Mesenteric fat pad (tissue), 1 donor: ENCODE measurements around the gene PDE2A. TPM values are rescaled to one million over a fixed set of nuclear protein-coding genes. Genes with fewer than 3 reads are reported as not detected.

Experiments used
- DNase-seq: peaks from one replicate; pipeline ENCODE4 v3.0.0-alpha.2; 2020; ENCODE audit warnings: low spot score
- total RNA-seq: library from RNA; stranded (reverse); fragmentation: NEBNext Ultra II Directional; extraction: Animal tissue kit (Norgen Biotek cat#: 25700); gene quantifications from one replicate; pipeline ENCODE4 v1.2.1, GENCODE V29; 2021
- donor health status: DM: yes; HTN: yes; CAD: no.

The PDE2A gene
- total RNA-seq, 1 donor from 2014 or later, result 125 TPM

DNA sequence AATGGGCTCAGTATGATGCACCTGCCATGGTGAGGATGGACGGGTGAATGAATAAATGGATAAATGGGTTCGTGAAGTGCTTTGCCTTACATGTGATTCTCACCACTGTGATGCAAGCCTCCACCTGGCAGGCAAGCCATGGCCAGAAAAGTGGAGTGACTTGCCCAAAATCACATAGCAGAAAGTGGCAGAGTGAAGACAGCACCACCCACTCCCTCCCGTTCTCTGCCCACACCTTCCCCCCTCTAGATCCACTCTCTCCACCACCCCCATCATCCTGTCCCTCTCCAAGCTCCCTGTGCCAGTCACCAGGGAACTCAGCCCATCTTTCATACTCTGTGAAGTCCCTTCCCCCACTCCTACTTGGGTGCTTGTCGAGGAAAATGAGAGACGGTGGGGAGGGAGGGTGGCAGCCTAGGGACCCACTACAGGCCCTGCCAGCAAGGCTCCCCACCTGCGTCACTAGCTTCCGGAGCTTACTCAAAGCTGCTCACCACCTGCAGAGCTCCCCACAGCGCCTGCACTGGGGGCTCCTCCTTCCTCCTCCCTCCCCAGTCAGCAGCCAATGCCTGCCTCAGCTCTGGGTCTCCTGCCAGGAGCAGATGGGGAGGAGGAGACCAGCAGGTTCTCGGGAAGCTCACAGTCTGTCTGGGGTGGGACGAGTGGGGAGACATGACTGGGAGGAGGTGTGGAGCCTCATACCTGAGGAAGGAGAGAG, 82.3 kb downstream of the PDE2A start:
- DNase-seq, result no peak

DNA sequence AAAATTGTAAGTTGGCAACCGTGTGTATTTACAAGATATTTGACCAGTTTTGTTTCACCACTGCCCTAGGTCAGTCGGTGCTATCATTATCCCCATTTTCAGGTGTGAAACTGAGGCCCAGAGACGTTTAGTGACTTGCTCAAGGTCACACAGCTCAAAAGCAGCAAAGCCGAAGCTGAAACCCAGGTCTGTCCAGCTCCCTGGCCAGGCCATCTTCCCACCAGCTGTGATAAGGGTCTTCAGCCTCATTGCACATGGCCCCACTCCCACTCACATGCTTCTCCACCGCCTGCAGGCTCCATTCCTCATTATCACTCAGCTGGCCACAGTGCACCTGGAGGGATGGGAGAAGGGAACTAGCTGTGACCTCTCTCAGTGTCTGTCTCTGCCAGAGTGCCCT, 83.2 kb downstream of the PDE2A start:
- no peak for DNase-seq

DNA sequence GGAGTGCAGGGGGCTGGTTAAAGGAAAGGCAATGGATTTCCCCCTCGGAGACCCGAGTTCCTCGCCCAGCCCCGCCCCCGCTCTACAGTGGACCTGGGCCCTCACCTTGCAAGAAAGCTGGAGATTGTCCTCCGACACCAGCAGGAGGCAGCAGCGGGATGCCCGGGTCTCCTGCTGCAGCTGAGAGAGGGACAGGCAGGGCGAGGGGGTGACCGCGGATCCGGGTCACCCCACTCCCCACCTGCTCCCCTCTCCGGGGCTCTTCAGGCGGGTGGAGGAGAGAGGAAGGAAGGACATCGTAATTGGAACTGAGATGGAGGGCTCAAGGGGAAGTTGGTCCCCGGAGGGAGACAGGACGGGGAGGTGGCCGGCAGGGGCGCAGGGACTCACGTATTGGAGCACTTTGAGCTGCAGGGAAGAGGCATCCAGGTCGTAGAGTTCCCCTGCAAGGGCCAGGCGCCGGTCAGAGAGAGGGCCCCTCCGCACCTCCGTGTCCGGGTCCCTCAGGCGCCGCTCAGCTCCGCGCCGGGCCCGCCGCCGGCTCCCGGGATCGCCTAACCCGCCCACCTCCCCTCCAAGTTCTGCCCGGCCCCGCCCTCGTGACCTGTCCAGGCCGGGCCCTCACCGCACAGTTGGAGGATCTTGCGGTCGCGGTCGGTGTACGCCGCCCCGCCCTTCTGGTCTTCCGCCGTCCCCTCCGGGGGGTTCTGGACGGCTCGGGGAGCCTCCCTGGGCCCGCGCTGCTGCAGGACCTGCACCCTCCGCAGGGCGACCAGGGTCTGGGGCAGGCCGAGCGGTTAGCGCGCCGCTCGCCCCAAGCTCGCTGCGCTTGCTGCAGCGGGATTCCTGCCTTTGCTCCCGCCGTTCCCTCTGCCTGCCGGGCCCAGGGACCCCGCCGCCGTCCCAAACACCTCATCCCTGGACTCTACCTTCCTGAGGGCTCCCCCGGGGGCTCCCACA, 84.1 kb downstream of the PDE2A start:
- DNase-seq, result no peak

DNA sequence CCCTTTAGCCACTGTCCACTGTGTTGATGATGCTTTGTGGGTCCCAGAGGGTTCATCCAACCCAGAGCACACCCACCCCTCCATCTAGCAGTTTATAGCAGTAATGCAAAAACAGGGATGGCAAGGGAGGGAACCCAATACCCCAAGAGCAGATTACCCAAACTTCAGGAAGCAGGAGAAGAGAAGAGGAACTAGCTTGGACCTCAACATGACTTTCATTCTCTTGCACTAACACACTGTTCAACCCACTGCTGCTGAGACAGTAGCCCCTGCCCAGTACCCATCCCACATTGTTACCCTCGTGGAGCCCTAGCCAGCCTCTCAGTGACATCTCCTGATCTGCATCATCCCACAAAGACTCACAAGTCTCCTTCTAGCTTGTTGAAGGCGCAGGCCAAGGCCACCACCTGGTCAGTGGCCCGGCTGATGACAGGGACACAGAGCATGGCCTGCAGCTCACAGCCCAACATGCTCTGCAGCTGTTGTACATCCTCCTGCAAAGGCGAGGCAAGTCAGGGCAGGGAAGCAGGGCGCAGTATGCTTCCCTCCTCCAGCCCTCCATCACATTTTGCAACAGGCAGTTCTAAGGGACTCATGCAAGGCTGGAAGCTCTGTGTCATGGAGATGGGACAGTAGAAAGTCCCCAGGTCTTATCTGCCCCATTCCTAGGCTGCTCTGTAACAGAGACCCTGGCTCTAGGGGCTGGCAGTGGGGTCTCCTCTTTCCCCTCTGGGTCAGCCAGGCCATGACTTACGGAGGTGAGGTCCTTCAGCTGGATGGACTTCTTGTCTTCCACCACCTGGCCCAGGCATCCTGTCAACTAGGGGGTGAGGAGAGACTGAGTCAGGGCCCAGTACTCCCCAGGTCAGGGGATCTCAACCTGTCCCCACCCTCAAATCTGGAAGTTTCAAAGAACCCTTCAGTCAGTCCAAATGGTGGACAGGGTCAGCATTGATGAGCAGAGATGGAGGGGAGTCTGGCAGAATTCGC, 85.5 kb downstream of the PDE2A start:
- no peak for DNase-seq

DNA sequence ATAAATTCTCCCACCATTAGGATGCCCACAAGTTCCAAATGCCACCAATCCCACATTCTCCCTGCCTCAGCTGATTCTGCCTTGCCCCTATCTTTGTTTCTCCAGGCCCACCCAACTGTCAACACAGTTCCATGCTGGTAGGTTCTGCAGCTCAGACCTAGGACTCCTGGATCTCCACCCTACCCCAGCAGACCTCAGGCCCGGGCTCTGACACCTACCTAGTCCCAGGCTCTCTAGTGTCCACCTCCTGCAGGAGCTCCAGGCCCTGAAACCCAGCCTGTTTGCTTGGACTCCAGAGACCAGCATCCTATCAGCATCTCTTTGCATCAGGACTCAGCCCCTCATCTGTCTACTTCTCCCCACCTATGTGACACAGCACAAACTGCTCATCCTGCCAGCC, 86.5 kb downstream of the PDE2A start:
- no peak for DNase-seq

DNA sequence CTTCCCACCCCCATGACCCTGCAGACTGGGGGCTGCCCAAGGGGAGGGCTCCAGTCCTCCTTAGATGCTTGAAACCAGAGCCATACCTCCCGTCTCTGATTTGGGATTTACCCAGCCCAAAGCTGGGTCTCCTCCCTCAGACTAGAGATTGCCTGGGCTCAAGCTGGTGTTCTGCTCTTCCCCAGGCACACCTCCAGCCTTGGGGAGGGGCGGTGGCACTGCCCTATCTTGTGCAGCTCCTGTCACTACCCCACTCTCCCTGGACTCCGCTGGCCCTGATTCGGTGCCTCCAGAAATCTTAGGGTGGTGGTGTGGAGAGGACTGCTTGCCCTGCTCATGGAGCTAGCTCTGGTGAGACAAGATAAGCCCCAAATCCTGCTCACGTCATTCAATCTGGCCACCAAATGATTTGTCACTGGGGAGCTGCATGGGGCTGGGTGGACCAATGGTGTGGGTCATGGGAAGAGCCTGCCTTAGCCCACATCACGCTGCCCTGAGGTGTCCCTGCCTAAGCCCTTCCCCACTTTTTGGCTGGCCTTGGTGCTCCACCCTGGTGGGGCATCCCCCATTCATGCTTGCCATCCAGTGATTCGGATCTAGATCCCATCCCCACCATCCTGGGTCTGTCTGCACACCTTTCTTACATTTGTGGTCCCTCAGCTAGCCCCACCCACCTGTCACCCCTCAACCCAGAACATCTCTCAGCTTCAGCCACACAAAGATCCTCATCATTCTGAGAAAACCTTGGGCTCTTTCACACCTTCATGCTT, 87.7 kb downstream of the PDE2A start:
- DNase-seq, result no peak

DNA sequence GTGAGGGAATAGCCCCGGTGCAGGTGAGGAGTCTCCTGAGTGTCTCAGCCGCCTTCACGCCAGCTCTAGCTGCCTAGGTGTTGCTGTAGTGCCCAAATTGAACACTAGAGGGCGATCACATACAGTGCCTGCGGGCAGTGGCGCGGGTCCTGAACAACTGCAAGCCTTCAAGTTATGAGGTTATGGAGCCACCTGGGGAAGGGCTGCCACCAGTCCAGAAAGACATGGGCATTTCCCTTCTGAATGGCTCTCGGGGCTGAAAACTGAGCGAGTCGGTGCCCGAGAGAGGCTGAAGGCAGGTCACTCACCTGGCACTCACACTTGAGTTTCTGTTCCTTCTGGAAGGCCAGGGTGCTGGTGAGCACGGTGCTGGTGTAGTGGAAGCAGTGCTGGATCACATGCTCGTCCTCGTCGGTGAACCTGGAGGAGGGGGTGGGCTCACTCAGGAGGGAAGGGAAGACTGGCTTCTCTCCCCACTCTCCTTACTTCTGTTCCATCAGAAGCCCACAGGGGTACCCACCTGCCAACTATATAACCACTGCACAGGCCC, 88.4 kb downstream of the PDE2A start:
- DNase-seq, result no peak

DNA sequence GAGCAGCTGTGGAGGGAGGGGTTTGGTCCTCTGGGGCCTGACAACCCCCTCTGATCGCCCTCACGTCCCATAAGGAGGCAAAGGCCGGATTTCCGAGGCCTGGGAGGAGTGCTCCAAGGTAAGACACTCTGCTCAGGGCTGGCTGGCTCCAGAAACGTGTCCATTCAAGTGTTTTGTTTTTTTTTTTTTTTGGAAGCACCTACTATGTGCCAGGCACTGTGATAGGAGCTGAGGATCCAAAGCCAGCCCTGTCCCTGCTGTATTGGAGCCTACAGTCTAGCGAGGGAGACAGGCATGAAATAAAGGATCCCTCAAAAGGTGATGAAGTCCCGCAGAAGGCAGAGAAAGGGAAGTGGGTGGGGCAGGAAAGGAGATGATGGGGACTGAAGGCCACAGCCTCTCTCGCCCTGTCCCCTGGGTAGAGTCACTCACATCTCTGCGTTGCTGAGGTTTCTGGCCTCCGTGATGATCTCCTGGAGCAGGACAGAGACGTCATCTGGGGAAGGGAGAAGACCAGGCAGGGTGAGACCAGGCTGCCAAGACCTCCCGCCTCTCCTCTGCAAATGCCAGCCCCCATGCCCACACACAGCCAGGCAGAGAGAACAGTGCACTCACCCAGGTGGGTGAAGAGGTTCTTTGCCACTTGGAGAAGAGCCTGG, 89.2 kb downstream of the PDE2A start:
- no peak for DNase-seq

DNA sequence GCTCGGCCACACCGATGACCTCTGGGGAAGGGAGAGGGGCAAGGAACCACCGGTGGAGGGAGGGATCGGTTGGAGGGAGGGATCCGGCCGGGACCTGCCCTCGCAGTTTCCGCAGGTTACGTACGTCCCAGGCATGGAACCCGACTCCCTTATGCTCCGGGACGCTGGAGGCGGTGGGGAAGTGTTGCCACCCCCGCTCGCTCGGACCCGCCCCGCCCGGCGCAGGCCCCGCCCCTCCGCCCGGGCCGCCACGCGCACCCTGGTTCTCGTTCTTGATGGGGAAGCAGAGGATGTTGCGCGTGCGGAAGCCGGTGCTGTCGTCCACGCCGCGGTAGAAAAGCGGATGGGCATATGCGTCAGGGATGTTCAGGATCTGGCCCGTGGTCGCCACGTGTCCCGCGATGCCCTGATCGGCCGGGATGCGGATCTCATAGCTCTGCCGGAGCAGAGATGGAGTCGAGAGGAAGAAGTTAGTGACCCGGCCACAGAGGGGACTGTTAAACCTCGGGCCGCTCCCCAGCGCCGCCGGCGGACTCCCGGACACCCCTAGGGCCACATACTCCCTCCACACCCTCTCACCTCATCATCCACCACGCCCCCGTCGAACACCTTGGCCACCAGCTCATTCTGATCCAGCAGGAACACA, 89.8 kb downstream of the PDE2A start:
- no peak for DNase-seq

DNA sequence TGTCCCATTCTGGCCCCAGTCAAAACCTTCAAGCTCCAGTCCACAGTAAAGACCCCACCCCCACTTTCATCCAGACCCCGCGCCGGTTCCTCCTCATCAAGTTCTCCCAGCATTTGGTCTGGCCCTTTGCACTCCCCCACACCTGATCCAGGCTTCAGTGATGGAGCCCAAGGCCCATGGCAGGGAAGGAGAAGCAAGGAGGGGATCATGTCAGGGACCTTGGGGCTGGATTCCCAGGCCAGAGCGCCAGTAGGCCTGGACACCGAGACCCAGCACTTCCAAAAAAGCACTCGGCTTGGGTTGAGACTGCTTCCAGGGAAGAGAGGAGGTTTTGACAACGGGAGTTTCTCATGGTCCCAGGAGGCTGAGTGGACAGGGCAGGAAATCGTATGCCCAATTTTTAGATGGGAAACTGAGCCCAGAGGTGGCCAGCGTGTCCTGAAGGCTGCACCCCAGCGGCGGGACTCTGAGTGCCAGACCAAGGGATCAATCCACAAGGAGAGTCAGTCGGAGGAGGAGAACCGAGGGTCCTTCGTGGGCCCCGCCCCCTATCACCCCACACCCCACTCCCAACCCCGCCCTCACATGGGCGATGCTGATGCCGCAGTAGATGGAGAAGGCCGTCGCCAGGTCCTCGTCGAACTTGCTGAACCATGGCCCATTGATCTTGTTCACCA, 90.5 kb downstream of the PDE2A start:
- no peak for DNase-seq

DNA sequence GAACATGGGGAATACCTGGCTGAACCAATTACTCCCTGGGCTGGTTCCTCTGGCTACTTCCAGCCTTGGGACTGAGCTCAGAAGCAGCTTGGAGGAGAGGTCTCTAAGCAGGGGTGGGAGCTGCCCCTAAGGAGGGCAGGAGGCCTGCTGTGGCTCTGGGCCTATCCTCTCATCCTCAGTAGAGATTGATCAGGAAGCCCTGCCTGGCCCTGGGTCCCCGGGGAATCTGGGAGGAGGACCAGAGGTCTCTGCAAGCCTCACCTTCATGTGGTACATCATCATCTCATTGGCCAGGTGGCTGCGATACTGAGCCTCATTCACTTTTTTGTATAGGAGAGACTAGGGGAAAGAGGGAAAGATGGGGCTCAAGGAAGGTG, 91.1 kb downstream of the PDE2A start:
- no peak for DNase-seq

DNA sequence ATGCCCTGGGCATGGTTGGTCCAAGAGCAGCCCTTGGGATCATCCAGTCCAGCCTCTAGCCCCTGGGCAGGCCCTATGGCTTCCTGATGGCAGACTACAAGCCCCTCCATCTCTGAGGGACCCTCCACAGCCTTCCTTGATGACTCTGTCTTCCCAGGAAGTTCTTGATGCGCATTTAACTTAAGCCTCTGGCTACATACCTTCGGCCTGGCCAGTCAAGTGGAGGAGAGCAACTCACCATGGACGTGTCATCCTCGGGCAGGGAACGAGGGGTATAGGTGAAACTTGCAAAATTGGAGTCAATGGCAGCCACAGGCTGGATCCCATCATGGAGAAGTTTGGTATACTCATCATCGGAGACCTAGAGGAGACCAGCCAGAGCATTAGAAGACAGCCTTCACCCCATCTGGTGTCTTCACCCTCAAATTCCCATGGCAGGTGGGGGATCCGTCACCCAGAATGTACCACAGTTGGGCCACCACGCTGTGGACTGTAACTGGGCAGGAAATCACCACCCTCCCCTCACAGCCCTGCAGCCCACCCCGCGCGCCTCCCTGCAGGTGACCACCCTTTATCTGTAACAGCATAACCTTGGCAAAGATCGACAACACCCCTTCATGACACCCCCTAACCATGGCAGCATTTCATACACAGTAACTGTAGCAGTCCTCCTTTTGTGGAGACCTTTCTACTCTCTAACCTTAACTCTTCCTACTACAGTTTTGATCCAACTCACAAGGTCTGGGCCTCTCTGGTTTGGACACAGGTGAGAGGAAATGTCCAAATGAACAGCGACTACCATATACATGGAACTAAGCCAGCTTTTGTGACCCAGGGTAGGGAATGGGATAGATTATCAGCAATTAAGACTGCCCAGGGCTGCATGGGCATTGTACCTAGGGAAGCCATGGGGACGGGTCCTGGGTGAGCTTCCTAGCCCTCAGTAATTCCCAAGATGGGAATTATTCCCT, 91.7 kb downstream of the PDE2A start:
- DNase-seq, result no peak

DNA sequence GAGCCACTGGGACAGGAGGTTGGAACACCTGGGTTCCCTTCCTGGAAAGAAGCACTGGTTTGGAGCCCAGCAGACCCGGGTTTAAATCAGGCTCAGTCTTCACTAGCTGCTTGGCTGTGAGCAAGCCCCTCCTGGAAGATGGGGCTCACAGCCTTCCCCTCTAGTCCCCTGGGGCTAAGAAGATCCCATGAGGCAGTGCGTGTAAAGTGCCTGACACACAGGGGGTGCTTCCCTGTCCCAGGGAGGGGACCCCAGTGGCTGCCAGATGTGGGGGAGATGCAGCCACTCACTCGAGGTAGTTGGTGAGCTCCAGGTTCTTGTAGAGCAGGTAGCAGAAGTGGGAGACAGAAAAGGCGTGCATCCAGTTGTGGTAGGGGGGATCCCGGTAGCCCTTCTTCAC, 93.2 kb downstream of the PDE2A start:
- no peak for DNase-seq

DNA sequence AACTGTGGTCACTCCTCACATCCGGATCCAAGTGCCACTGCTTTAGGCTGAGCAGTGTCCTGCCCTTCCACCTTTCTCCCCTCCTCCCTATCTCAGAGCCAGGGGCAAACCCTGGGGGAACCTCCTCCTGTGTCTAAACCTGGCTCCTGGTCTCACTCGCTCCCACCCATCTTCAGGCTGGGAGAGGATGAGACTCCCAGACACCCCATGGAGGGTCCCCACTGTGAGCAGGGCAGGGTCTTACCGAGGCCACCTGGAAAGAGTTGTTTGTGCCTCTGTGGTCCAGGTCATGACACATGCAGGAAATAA, 93.6 kb downstream of the PDE2A start:
- DNase-seq, result no peak

DNA sequence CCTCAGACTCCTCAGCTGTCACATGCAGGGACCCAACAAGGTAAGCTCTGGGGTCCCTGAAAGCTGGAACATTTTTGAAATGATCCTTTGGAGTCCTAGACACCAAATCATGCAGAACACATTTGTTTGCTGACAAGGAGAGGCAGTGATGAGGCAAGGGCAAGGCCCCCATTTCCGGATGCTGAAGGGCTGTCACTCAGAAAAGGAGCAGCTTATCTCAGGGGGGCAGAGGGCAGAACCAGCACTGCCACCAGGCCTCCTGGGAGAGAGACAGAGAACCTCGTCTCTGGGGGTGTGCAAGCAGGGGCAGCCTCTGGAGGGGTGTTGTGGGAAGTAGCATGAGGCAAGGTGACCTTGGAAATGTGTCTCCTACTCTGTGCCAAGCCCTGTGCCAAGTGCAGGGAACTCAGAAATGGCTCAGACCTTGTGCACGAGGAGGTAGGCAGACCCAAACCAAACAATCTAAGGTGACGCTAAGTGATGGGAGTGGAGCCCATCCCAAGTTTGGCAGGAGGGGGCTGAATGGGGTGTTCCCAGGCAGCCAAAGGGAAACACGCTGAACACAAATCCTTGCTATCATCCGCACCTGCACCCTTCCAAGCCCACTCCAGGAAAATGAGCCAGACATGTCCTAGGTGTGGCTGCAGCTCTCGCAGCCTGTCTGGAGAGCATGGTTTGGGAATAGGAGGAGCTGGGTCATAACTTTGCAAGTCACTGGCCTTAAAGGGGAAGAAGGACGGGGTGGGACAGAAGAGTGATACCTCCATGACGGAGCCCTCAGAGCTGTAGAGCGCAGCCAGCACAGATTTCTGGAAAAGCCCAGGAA, 94.2 kb downstream of the PDE2A start:
- DNase-seq, result peak; percentile 59

DNA sequence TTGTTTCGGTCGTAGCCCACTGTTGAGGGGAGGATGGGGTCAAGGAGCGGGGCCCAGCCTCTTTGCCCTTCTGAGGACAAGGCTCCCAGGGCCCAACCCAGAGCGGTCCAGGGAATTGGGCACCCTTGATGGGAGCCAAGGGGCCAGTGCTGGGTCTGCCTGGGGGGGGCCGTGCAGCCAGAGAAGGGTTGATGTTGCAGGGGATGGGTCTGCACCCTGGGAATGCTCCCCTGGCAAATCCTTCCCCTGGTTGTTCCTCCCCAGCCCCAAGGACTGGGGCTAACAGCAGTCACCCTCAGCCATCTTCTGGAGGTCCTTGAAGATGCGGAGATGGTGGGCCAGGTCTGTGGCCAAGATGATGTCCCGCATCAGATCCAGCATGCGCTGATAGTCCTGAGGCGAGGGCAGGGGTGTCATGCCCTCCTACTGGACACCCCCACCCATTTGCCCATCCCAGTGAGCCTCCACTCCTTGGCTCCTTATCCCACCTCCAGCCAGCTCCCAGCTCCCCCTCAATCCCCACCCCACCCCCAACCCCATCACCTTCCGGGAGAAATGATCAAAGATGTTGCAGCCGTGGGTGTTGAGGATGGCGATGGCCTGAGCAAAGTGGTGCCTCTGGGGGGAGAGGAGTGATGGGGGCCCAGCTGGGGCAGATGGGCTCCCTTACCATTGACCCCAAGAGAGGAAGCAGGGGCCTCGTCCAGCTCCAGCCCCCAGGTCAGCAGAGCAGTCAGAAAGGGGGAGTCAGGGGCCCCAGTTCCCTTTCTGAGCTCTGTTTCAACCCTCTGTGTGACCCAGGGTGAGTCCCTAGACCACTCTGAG, 95.0 kb downstream of the PDE2A start:
- DNase-seq, result peak; percentile 86
